H9 (cell line): ENCODE measurements around the gene ERCC4. TPM values are rescaled to one million over a fixed set of nuclear protein-coding genes. Genes with fewer than 3 reads are reported as not detected.

Experiments used
- DNase-seq: peaks from one replicate; pipeline ENCODE4 v3.0.0-alpha.2; 2017
- H2AFZ ChIP-seq: one replicate; pipeline ENCODE4 v1.6.1; 2013; ENCODE audit warnings: mild to moderate bottlenecking, low read length, control low read depth, moderate library complexity
- H2AK5ac ChIP-seq: 2 replicates; pipeline ENCODE4 v1.6.1; 2013; ENCODE audit warnings: low read length, control low read depth, mixed read lengths; ENCODE audit not compliant: insufficient read length
- H2BK120ac ChIP-seq: one replicate; pipeline ENCODE4 v1.6.1; 2013; ENCODE audit warnings: low read depth, mild to moderate bottlenecking, low read length, control low read depth, inconsistent platforms; ENCODE audit not compliant: poor library complexity, severe bottlenecking
- H2BK12ac ChIP-seq: 2 replicates; pipeline ENCODE4 v1.6.1; 2013; ENCODE audit warnings: low read length, control low read depth, mixed read lengths, low read depth; ENCODE audit not compliant: insufficient read length
- H2BK15ac ChIP-seq: 2 replicates; pipeline ENCODE4 v1.6.1; 2013; ENCODE audit warnings: low read depth, low read length, control low read depth
- H2BK20ac ChIP-seq: one replicate; pipeline ENCODE4 v1.6.1; 2013; ENCODE audit warnings: low read depth, mild to moderate bottlenecking, low read length, control low read depth, inconsistent platforms; ENCODE audit not compliant: poor library complexity, severe bottlenecking
- H2BK5ac ChIP-seq: 2 replicates; pipeline ENCODE4 v1.6.1; 2013; ENCODE audit warnings: low read length, control low read depth, mixed read lengths; ENCODE audit not compliant: insufficient read length
- H3K14ac ChIP-seq: 2 replicates; pipeline ENCODE4 v1.6.1; 2013; ENCODE audit warnings: low read length, control low read depth; ENCODE audit not compliant: insufficient read depth
- H3K18ac ChIP-seq: 2 replicates; pipeline ENCODE4 v1.6.1; 2013; ENCODE audit warnings: low read depth, mild to moderate bottlenecking, mixed read lengths, low read length, control low read depth; ENCODE audit not compliant: insufficient read length
- H3K23ac ChIP-seq: 2 replicates; pipeline ENCODE4 v1.6.1; 2013; ENCODE audit warnings: low read length, control low read depth, mixed read lengths, low read depth; ENCODE audit not compliant: insufficient read length
- H3K23me2 ChIP-seq: 2 replicates; pipeline ENCODE4 v1.6.1; 2013; ENCODE audit warnings: low read depth, mild to moderate bottlenecking, mixed read lengths, low read length, control low read depth; ENCODE audit not compliant: insufficient read length, poor library complexity, severe bottlenecking
- H3K27ac ChIP-seq: 2 replicates; pipeline ENCODE4 v1.5.1; 2013; ENCODE audit warnings: low read length, control low read depth, mixed read lengths, low read depth; ENCODE audit not compliant: insufficient read length
- H3K27me3 ChIP-seq: 2 replicates; pipeline ENCODE4 v1.6.1; 2013; ENCODE audit warnings: low read length, control low read depth, inconsistent platforms; ENCODE audit not compliant: insufficient read depth
- H3K4ac ChIP-seq: 2 replicates; pipeline ENCODE4 v1.6.1; 2013; ENCODE audit warnings: low read depth, mild to moderate bottlenecking, control low read depth, inconsistent platforms, low read length, moderate library complexity
- H3K4me1 ChIP-seq: 2 replicates; pipeline ENCODE4 v1.6.1; 2013; ENCODE audit warnings: low read length, control low read depth, inconsistent platforms; ENCODE audit not compliant: insufficient read depth
- H3K4me2 ChIP-seq: 2 replicates; pipeline ENCODE4 v1.6.1; 2013; ENCODE audit warnings: low read length, control low read depth, mixed read lengths; ENCODE audit not compliant: insufficient read length, insufficient read depth
- H3K56ac ChIP-seq: 2 replicates; pipeline ENCODE4 v1.6.1; 2013; ENCODE audit warnings: low read depth, mild to moderate bottlenecking, mixed read lengths, low read length, control low read depth; ENCODE audit not compliant: insufficient read length
- H3K79me1 ChIP-seq: 2 replicates; pipeline ENCODE4 v1.6.1; 2013; ENCODE audit warnings: low read depth, mild to moderate bottlenecking, moderate library complexity, low read length, control low read depth, inconsistent platforms; ENCODE audit not compliant: insufficient read depth, poor library complexity, severe bottlenecking
- H3K79me2 ChIP-seq: 2 replicates; pipeline ENCODE4 v1.6.1; 2013; ENCODE audit warnings: low read length, control low read depth, inconsistent platforms; ENCODE audit not compliant: insufficient read depth
- H3K9ac ChIP-seq: 2 replicates; pipeline ENCODE4 v1.6.1; 2013; ENCODE audit warnings: low read length, control low read depth, mixed read lengths; ENCODE audit not compliant: insufficient read length; ENCODE audit errors: extremely low read depth
- H3K9me3 ChIP-seq: one replicate; pipeline ENCODE4 v1.6.1; 2013; ENCODE audit warnings: low read depth, low read length, inconsistent platforms; ENCODE audit not compliant: control insufficient read depth
- H3T11ph ChIP-seq: one replicate; pipeline ENCODE4 v1.6.1; 2013; ENCODE audit warnings: mild to moderate bottlenecking, low read length, control low read depth, inconsistent platforms
- H4K20me1 ChIP-seq: one replicate; pipeline ENCODE4 v1.6.1; 2013; ENCODE audit not compliant: control insufficient read depth, insufficient read length, insufficient read depth
- H4K5ac ChIP-seq: 2 replicates; pipeline ENCODE4 v1.6.1; 2013; ENCODE audit warnings: low read depth, mild to moderate bottlenecking, mixed read lengths, low read length, control low read depth; ENCODE audit not compliant: insufficient read length
- H4K8ac ChIP-seq: replicated peaks from 2 replicates; pipeline ENCODE4 v1.6.1; 2013; ENCODE audit warnings: low read length, control low read depth, mixed read lengths, low read depth; ENCODE audit not compliant: insufficient read length
- H4K91ac ChIP-seq: 2 replicates; pipeline ENCODE4 v1.6.1; 2013; ENCODE audit warnings: low read depth, mild to moderate bottlenecking, moderate library complexity, mixed read lengths, low read length, control low read depth; ENCODE audit not compliant: insufficient read length
- H3K27ac Mint-ChIP-seq, 3 experiments: 2 replicates in 2 of 3; 3 replicates in 1 of 3; pipeline ENCODE4 v1.8.0; 2020 to 2021; ENCODE audit warnings: mixed read lengths in 3 of 3, mild to moderate bottlenecking in 1 of 3, moderate library complexity in 1 of 3
- H3K27me3 Mint-ChIP-seq: 2 replicates; pipeline ENCODE4 v1.8.0; 2021; ENCODE audit warnings: low read depth, mild to moderate bottlenecking, moderate library complexity, mixed read lengths
- H3K36me3 Mint-ChIP-seq, 3 experiments: 2 replicates in 2 of 3; 3 replicates in 1 of 3; pipeline ENCODE4 v1.8.0; 2020 to 2021; ENCODE audit warnings: low read depth in 3 of 3, mixed read lengths in 3 of 3; ENCODE audit not compliant: insufficient read depth in 1 of 3
- H3K4me1 Mint-ChIP-seq, 2 experiments: 2 replicates each; pipeline ENCODE4 v1.8.0; 2020; ENCODE audit warnings: mixed read lengths in 2 of 2
- H3K4me3 Mint-ChIP-seq, 2 experiments: 2 replicates in 1 of 2; 3 replicates in 1 of 2; pipeline ENCODE4 v1.8.0; 2020 to 2021; ENCODE audit warnings: mild to moderate bottlenecking in 2 of 2, mixed read lengths in 2 of 2, moderate library complexity in 1 of 2
- H3K9me3 Mint-ChIP-seq, 2 experiments: 2 replicates in 1 of 2; 3 replicates in 1 of 2; pipeline ENCODE4 v1.8.0; 2020; ENCODE audit warnings: mild to moderate bottlenecking in 2 of 2, mixed read lengths in 2 of 2, moderate library complexity in 1 of 2
- WGBS: extraction: QIAGEN DNeasy Blood & Tissue Kit; methylation state at CpG from one replicate; pipeline ENCODE4 v1.1.7; 2013; ENCODE audit warnings: missing lambda C conversion rate, low lambda C conversion rate, mixed read lengths; ENCODE audit not compliant: insufficient read length; ENCODE audit errors: extremely low coverage; 5-methylcytosine and 5-hydroxymethylcytosine counted together
- total RNA-seq: library from RNA; stranded (reverse); gene quantifications from 2 replicates; pipeline ENCODE4 v1.2.1, GENCODE V29; 2021
- TF ChIP-seq, protein P1 (sequence below): fragments of 200-600 bp; sonication (generic); conservative IDR thresholded peaks from 3 replicates; pipeline ENCODE4 v1.8.0; 2021; ENCODE audit warnings: antibody characterized with exemption, mild to moderate bottlenecking

ERCC4 gene
- total RNA-seq, 1 experiment from 2014 or later, result 15.6 TPM

DNA sequence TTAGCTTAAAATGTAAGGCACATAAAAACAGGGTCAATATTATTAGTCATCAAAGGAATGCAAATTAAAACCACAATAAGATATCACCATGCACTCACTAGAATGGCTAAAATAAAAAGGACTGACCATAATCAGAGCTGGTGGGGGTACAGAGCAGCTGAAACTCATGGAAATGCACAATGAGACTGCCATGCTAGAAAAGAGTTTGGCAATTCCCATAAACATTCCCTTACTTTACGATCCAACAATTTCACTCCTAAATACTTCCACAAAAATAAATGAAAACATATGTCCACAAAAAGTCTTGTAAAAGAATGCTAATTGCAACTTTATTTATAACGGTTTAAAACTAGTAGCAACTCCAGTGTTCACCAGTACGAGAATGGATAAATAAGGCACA, 36.1 kb upstream of the ERCC4 start:
- no peak overlapping the region for H3K23ac ChIP-seq
- no peak overlapping the region for H4K91ac ChIP-seq
- Mint-ChIP-seq H3K36me3 (peaks cover 0 to 5% (median 4%) of the 10 kb centered on the region in 3 experiments; a peak in 1 of 7 replicates), H3K4me1 (no peaks in the 10 kb centered on the region), H3K9me3 (peaks cover 19 to 20% of the 10 kb centered on the region in 2 experiments), H3K27me3 (no peaks in the 10 kb centered on the region; the same call in 1 of the 2 replicates), H3K27ac (no peak overlapping the region), H3K4me3 (no peak overlapping the region)
- 100% methylated on average over 1 of the region's 3 CpGs for WGBS
- no peak overlapping the region for H2BK20ac ChIP-seq
- H2BK5ac ChIP-seq, result no peak overlapping the region
- no peak overlapping the region for H3K56ac ChIP-seq
- H3K79me2 ChIP-seq, result no peaks in the 10 kb centered on the region
- no peaks in the 10 kb centered on the region for H3K79me1 ChIP-seq
- no peaks in the 10 kb centered on the region for H3K4me1 ChIP-seq
- H3K9ac ChIP-seq, result no peak overlapping the region
- TF ChIP-seq, protein P1, sequence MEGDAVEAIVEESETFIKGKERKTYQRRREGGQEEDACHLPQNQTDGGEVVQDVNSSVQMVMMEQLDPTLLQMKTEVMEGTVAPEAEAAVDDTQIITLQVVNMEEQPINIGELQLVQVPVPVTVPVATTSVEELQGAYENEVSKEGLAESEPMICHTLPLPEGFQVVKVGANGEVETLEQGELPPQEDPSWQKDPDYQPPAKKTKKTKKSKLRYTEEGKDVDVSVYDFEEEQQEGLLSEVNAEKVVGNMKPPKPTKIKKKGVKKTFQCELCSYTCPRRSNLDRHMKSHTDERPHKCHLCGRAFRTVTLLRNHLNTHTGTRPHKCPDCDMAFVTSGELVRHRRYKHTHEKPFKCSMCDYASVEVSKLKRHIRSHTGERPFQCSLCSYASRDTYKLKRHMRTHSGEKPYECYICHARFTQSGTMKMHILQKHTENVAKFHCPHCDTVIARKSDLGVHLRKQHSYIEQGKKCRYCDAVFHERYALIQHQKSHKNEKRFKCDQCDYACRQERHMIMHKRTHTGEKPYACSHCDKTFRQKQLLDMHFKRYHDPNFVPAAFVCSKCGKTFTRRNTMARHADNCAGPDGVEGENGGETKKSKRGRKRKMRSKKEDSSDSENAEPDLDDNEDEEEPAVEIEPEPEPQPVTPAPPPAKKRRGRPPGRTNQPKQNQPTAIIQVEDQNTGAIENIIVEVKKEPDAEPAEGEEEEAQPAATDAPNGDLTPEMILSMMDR, result no peak
- no peak overlapping the region for H3K4me2 ChIP-seq
- DNase-seq, result no peak
- no peaks in the 10 kb centered on the region for H3K27me3 ChIP-seq
- no peak overlapping the region for H3K27ac ChIP-seq
- no peak overlapping the region for H2AFZ ChIP-seq
- H3K9me3 ChIP-seq, result peaks cover 5% of the 10 kb centered on the region
- no peak overlapping the region for H3K14ac ChIP-seq
- H3K23me2 ChIP-seq, result no peaks in the 10 kb centered on the region
- H4K20me1 ChIP-seq, result no peaks in the 10 kb centered on the region
- no peak overlapping the region for H4K5ac ChIP-seq
- no peak overlapping the region for H3K18ac ChIP-seq
- no peak overlapping the region for H3K4ac ChIP-seq
- H3T11ph ChIP-seq, result no peak overlapping the region
- H2BK15ac ChIP-seq, result no peak overlapping the region
- no peak overlapping the region for H2AK5ac ChIP-seq
- H2BK120ac ChIP-seq, result no peak overlapping the region
- H4K8ac ChIP-seq, result no peak overlapping the region
- H2BK12ac ChIP-seq, result no peak overlapping the region
